ENCODE data around the gene UBE2Z. TPM values are rescaled to one million over a fixed set of nuclear protein-coding genes. Genes with fewer than 3 reads are reported as not detected.

UBE2Z gene
- total and polyA plus RNA-seq, 2 of the 13 experiments (the other 11 are each of a cell fraction or from before 2014, with no cell fraction given), result 63.2 to 122 TPM

DNA sequence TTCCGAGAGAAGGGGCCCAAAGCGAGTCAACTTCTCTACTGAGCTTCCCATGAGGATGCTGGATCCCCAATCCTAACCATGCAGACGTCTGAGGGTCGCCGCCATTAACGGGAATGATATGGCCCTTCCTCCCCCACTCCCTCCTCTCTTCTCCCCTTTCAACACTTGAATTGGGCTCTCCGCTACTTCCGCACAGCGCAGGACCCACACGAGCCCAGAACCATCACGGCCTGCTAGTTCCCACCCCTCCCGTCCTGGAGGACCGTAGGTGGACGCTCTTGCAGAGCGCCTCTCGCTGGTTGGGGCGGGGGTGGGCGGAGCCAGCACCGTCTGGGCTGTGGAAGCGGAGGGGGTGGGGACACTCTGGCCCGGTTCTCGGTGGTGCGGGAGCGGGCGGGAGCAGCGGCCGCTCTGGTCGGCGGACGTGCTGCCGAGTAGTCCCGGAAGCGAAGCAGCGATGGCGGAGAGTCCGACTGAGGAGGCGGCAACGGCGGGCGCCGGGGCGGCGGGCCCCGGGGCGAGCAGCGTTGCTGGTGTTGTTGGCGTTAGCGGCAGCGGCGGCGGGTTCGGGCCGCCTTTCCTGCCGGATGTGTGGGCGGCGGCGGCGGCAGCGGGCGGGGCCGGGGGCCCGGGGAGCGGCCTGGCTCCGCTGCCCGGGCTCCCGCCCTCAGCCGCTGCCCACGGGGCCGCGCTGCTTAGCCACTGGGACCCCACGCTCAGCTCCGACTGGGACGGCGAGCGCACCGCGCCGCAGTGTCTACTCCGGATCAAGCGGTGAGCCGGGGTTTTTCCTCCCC is at the start of gene UBE2Z (continued):
- TF ChIP-seq ZFY (CRISPR knock-in tag; IDR thresholded peaks at IDR 0.05), result peak; percentile 97
- TF ChIP-seq ZNF234 (CRISPR knock-in tag; conservative IDR thresholded peaks at IDR 0.05), result 0 out of 2 replicates have a peak, but pooled peaks have one; percentile 41
- peak; percentile 83 for TF ChIP-seq RXRA (CRISPR knock-in tag; IDR thresholded peaks at IDR 0.05)
- peak; percentile 94 for TF ChIP-seq POLR2G (IDR thresholded peaks at IDR 0.05; ENCODE audit: low read depth, low read length)
- peak; percentile 77; the same call in 1 of the 2 replicates for TF ChIP-seq SMYD3 (CRISPR knock-in tag; IDR thresholded peaks at IDR 0.05)
- no peak for TF ChIP-seq NR3C1 (CRISPR knock-in tag; IDR thresholded peaks at IDR 0.05)
- TF ChIP-seq, protein P1, sequence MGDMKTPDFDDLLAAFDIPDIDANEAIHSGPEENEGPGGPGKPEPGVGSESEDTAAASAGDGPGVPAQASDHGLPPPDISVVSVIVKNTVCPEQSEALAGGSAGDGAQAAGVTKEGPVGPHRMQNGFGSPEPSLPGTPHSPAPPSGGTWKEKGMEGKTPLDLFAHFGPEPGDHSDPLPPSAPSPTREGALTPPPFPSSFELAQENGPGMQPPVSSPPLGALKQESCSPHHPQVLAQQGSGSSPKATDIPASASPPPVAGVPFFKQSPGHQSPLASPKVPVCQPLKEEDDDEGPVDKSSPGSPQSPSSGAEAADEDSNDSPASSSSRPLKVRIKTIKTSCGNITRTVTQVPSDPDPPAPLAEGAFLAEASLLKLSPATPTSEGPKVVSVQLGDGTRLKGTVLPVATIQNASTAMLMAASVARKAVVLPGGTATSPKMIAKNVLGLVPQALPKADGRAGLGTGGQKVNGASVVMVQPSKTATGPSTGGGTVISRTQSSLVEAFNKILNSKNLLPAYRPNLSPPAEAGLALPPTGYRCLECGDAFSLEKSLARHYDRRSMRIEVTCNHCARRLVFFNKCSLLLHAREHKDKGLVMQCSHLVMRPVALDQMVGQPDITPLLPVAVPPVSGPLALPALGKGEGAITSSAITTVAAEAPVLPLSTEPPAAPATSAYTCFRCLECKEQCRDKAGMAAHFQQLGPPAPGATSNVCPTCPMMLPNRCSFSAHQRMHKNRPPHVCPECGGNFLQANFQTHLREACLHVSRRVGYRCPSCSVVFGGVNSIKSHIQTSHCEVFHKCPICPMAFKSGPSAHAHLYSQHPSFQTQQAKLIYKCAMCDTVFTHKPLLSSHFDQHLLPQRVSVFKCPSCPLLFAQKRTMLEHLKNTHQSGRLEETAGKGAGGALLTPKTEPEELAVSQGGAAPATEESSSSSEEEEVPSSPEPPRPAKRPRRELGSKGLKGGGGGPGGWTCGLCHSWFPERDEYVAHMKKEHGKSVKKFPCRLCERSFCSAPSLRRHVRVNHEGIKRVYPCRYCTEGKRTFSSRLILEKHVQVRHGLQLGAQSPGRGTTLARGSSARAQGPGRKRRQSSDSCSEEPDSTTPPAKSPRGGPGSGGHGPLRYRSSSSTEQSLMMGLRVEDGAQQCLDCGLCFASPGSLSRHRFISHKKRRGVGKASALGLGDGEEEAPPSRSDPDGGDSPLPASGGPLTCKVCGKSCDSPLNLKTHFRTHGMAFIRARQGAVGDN (CRISPR knock-in tag; IDR thresholded peaks at IDR 0.05), result peak; percentile 91
- peak; percentile 88 for TF ChIP-seq NKX3-1 (CRISPR knock-in tag; IDR thresholded peaks at IDR 0.05)
- TF ChIP-seq, protein P2, sequence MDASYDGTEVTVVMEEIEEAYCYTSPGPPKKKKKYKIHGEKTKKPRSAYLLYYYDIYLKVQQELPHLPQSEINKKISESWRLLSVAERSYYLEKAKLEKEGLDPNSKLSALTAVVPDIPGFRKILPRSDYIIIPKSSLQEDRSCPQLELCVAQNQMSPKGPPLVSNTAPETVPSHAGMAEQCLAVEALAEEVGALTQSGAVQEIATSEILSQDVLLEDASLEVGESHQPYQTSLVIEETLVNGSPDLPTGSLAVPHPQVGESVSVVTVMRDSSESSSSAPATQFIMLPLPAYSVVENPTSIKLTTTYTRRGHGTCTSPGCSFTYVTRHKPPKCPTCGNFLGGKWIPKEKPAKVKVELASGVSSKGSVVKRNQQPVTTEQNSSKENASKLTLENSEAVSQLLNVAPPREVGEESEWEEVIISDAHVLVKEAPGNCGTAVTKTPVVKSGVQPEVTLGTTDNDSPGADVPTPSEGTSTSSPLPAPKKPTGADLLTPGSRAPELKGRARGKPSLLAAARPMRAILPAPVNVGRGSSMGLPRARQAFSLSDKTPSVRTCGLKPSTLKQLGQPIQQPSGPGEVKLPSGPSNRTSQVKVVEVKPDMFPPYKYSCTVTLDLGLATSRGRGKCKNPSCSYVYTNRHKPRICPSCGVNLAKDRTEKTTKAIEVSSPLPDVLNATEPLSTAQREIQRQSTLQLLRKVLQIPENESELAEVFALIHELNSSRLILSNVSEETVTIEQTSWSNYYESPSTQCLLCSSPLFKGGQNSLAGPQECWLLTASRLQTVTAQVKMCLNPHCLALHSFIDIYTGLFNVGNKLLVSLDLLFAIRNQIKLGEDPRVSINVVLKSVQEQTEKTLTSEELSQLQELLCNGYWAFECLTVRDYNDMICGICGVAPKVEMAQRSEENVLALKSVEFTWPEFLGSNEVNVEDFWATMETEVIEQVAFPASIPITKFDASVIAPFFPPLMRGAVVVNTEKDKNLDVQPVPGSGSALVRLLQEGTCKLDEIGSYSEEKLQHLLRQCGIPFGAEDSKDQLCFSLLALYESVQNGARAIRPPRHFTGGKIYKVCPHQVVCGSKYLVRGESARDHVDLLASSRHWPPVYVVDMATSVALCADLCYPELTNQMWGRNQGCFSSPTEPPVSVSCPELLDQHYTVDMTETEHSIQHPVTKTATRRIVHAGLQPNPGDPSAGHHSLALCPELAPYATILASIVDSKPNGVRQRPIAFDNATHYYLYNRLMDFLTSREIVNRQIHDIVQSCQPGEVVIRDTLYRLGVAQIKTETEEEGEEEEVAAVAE (CRISPR knock-in tag; IDR thresholded peaks at IDR 0.05; ENCODE audit: borderline replicate concordance), result peak; percentile 91
- TF ChIP-seq ZNF382 (CRISPR knock-in tag; IDR thresholded peaks at IDR 0.05; ENCODE audit: borderline replicate concordance), result no peak
- TF ChIP-seq, protein P3, sequence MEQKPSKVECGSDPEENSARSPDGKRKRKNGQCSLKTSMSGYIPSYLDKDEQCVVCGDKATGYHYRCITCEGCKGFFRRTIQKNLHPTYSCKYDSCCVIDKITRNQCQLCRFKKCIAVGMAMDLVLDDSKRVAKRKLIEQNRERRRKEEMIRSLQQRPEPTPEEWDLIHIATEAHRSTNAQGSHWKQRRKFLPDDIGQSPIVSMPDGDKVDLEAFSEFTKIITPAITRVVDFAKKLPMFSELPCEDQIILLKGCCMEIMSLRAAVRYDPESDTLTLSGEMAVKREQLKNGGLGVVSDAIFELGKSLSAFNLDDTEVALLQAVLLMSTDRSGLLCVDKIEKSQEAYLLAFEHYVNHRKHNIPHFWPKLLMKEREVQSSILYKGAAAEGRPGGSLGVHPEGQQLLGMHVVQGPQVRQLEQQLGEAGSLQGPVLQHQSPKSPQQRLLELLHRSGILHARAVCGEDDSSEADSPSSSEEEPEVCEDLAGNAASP (CRISPR knock-in tag; IDR thresholded peaks at IDR 0.05; ENCODE audit: borderline replicate concordance), result peak; percentile 71
- no peak; the same call in 1 of the 2 replicates for TF ChIP-seq ZNF615 (CRISPR knock-in tag; IDR thresholded peaks at IDR 0.05; ENCODE audit: borderline replicate concordance)
- peak; percentile 88 for TF ChIP-seq ZNF891 (CRISPR knock-in tag; IDR thresholded peaks at IDR 0.05)
- no peak for TF ChIP-seq ZFP36L2 (CRISPR knock-in tag; IDR thresholded peaks at IDR 0.05)

All from HepG2 (cell line).